Measurements from ENCODE around the gene LRRC32. TPM values are rescaled to one million over a fixed set of nuclear protein-coding genes. Genes with fewer than 3 reads are reported as not detected.

LRRC32 gene
- total RNA-seq, 2 experiments from 2014 or later: 11.2 to 12.3 TPM

DNA sequence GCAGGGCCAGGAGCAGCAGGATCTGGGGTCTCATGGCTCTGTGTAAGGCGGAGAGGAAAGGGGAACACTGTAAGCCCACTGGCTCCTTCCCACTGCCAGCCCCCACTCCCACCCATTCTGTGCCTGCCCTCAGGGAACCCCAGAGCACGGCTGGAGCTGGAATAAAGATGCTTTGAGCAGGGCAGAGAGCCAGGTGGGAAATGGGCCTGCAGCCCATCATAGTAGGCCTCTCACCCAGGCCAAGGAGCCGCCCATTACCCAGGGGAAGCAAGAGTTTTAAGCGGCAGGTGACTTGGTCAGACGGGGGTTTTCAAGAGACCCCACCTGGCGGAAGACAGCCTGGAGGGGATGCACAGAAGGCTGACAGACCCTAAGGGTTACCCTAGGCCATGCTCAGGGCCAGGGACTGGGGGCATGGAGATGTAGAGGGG, 4.6 kb downstream of the LRRC32 start:
- POLR2A ChIA-PET: no interaction called here
- Mint-ChIP-seq H3K9me3 (no peaks in the 10 kb centered on the region), H3K36me3 (peaks cover 1% of the 10 kb centered on the region), H3K27me3 (peaks cover 15% of the 10 kb centered on the region), H3K27ac (no peak overlapping the region), H3K4me3 (no peak overlapping the region), H3K4me1 (ENCODE audit: low read depth) (peaks cover 18% of the 10 kb centered on the region)
- no peak for DNase-seq
- CTCF ChIA-PET: no interaction called here
- intact Hi-C loops (cut with micrococcal nuclease): loop anchor here (1.0 kb wide), 1 partner anchor 38 kb away; no protein-coding TSS in a partner anchor

DNA sequence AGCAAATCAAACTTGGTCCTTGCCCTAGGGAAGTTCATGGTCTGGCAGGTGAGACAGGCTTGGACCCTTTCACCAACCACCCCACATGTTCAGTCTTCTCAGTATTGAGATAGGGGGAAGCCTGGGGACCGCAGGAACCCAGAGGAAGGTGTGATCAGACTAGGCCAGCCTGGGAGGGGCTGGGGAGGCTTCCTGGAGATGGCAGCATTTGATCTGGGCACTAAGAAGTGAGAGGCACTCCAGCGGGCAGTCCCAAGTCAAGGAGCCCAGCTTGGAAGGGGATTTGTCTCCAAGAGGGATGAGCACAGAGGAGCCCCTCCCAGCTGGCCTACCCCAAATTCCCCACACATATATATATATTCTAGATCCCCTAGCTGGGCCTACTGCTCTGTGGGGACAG, 5.4 kb downstream of the LRRC32 start:
- no peak for DNase-seq
- ChIA-PET CTCF (interaction anchor here (0.6 kb wide), 1 partner anchor 36 kb away, joined by 3 read pairs; no protein-coding TSS in a partner anchor), POLR2A (no interaction called here)
- intact Hi-C loops (cut with micrococcal nuclease): no loop called here
- Mint-ChIP-seq H3K27ac (peak overlapping the region; percentile 21), H3K4me3 (no peak overlapping the region), H3K9me3 (no peaks in the 10 kb centered on the region), H3K4me1 (ENCODE audit: low read depth) (peaks cover 17% of the 10 kb centered on the region), H3K27me3 (peaks cover 15% of the 10 kb centered on the region), H3K36me3 (peaks cover 1% of the 10 kb centered on the region)

DNA sequence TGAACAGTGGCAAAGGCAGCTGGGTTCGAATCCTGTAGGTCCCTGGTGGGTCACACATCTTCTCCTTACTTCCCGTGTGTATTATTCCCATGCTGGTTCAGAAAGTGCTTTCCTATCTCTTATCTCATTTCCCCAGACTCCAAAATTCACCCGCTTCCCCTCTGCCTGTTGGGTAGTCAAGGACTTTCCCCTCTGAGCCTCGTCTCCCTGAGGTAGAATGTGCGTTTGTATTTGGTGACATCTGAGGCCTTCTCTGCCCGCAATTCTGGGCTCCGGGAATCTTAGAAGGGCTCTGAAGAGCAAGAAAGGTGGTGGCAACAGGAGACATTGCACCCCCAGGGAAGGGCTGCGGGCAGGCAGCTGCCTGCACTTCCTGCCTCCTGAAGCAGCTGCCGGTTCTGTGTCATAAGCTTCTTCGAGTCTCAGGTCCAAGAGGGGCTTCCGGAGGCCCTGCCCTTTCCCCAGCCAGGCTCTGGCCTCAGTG, 5.9 kb downstream of the LRRC32 start:
- peak overlapping the region; percentile 21 for H3K27ac Mint-ChIP-seq
- intact Hi-C loops (cut with micrococcal nuclease): no loop called here
- ChIA-PET CTCF (interaction anchor here (0.6 kb wide), 1 partner anchor 36 kb away, joined by 3 read pairs; no protein-coding TSS in a partner anchor), POLR2A (no interaction called here)
- H3K4me1 Mint-ChIP-seq (ENCODE audit: low read depth): peaks cover 12% of the 10 kb centered on the region
- peaks cover 9% of the 10 kb centered on the region for H3K27me3 Mint-ChIP-seq
- peak; percentile 44 for DNase-seq
- no peaks in the 10 kb centered on the region for H3K9me3 Mint-ChIP-seq
- H3K36me3 Mint-ChIP-seq: peaks cover 1% of the 10 kb centered on the region
- H3K4me3 Mint-ChIP-seq: no peak overlapping the region

DNA sequence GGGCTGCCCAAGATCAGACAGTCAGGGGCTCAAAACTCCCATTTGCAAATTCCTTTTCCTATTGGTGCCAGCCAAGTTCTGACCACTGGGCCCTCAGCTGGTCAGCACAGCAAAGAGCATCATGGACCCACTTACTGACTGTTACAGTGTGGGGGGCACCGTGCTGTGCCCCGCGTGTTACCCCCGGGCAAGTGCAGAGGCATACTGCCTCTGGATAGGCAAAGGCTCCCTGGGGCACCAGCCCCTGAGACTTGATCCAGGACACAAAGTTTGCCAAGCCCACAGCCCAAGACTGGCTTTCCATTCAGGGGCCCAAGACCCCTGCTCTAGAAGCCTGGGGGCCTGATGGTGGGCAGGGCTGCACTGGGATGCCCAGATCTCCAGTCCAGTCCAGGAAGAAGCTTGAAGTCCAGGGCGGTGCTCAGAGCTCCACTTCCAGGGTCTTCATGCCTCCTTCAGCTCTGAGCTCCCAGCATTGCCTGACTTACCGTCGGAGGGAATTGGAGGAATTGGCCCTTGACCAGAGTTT, 6.6 kb downstream of the LRRC32 start:
- Mint-ChIP-seq H3K4me1 (ENCODE audit: low read depth) (peaks cover 12% of the 10 kb centered on the region), H3K27me3 (peaks cover 4% of the 10 kb centered on the region), H3K9me3 (no peaks in the 10 kb centered on the region), H3K36me3 (peaks cover 1% of the 10 kb centered on the region), H3K4me3 (no peak overlapping the region), H3K27ac (no peak overlapping the region)
- CTCF ChIA-PET: no interaction called here
- POLR2A ChIA-PET: no interaction called here
- DNase-seq: no peak
- intact Hi-C loops (cut with micrococcal nuclease): no loop called here

DNA sequence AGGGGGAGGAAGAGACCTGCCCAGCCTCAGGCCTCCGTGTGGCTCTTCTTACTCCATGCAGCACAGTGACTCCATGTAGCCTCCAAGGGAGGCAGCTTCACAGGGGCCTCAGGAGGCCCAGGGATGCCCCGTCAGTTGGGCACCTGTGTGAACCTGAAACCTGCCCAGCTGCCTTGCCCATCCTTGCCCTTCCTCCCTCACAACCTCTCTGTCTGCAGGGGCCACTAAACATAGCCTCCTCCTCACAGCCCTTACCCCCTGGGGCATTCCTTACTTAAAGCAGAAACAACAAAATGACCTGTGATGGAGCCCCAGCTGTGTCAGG, 7.1 kb downstream of the LRRC32 start:
- intact Hi-C loops (cut with micrococcal nuclease): no loop called here
- no peak for DNase-seq
- Mint-ChIP-seq H3K27ac (no peak overlapping the region), H3K9me3 (no peaks in the 10 kb centered on the region), H3K4me3 (no peak overlapping the region), H3K4me1 (ENCODE audit: low read depth) (peaks cover 12% of the 10 kb centered on the region), H3K36me3 (peaks cover 1% of the 10 kb centered on the region), H3K27me3 (peaks cover 1% of the 10 kb centered on the region)
- ChIA-PET CTCF (no interaction called here), POLR2A (no interaction called here)

DNA sequence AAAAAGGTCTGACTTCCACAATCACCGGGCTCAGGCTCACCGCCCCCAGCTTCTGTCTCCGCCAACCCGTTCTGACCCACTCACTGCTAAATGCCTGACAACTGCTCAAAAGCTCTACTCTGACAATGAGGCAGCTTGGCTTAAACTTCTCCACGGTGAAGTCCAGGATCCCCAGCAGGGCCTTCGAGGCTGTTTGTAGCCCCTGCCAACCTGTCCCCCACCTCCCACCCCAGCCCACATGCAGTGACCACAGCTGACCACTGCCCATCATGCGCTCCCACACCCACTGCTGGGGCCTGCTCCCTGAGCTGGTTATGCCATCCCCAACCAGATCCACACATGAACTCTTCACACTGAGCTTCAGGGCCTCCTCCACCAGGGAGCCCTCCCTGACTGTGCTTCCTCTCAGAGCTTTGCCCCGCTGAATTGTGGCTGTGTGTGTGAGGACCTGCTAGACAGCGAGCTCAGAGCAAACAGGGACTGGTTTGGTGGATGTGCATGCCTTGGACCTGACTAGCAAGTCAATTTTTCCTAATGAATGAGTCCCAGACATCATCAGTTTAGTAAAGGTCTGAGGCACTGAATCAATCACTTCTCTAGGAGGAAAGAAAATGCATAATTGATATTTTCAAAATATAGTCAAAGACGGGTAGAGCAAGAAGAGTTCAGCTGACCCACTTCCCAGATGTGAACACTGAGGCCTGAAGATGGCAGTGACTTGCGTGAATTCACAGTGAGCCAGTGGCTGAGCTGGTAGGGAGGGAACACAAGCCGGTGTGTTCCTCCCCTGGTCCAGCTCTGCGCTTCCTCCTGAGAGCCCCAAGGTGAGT, 7.7 kb downstream of the LRRC32 start:
- no peak overlapping the region for H3K4me3 Mint-ChIP-seq
- H3K36me3 Mint-ChIP-seq: peaks cover 1% of the 10 kb centered on the region
- intact Hi-C loops (cut with micrococcal nuclease): no loop called here
- no peak for DNase-seq
- H3K9me3 Mint-ChIP-seq: no peaks in the 10 kb centered on the region
- H3K27me3 Mint-ChIP-seq: no peaks in the 10 kb centered on the region
- ChIA-PET CTCF (no interaction called here), POLR2A (no interaction called here)
- peaks cover 12% of the 10 kb centered on the region for H3K4me1 Mint-ChIP-seq (ENCODE audit: low read depth)
- H3K27ac Mint-ChIP-seq: no peak overlapping the region

DNA sequence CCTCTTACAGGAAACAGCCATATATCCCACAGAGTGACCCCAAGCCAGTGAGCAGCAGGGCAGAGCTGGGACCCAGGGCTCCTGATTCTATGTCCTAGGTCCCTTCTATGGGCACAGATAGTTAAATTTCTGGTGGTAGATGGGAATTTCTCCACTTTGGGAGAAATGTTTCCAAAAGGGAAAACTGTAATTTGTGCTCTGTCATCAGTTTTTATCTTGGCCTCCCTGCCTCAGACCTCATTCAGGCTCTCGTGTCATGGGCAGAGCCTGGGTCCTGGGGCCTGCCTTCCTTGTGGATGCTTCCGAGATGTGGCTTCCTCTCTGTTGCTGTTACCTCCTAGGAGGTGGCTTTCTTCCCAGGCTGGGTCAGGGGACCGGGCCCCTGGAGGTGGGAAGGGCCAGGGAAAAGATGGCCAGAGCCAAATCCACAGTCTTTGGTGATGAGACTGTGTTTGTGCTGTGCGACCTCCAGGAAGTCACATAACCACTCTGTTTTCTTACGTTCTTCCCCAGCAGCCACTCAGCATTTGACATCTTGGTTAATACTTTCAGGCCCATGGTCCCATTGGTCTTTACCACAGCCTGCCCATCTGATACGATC, 8.6 kb downstream of the LRRC32 start:
- no peak overlapping the region for H3K27ac Mint-ChIP-seq
- POLR2A ChIA-PET: no interaction called here
- peaks cover 1% of the 10 kb centered on the region for H3K36me3 Mint-ChIP-seq
- no peak overlapping the region for H3K4me3 Mint-ChIP-seq
- H3K9me3 Mint-ChIP-seq: no peaks in the 10 kb centered on the region
- intact Hi-C loops (cut with micrococcal nuclease): no loop called here
- DNase-seq: no peak
- no peaks in the 10 kb centered on the region for H3K27me3 Mint-ChIP-seq
- CTCF ChIA-PET: no interaction called here
- peaks cover 12% of the 10 kb centered on the region for H3K4me1 Mint-ChIP-seq (ENCODE audit: low read depth)

DNA sequence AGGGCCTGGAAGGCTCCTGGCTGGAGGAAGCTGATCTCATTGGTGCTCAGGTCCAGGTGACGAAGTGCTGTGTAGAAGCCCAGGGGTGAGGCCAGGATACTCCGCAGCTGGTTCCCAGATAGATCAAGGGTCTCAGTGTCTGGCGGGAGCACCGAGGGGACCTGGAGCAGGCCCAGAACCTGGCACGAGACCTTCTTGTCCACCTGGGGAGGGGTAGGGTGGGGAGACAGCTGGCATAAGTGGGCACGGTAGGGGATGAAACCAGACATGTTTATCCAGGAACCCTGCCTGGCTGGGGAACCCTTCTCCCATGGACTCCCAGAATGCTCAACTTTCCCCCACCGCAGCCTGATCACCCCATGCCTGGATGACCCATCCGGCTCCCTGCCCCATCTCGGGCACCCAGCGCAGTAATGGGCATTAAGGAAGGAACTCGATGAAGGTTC, 9.2 kb downstream of the LRRC32 start:
- no peaks in the 10 kb centered on the region for H3K9me3 Mint-ChIP-seq
- ChIA-PET POLR2A (no interaction called here), CTCF (no interaction called here)
- no peak overlapping the region for H3K4me3 Mint-ChIP-seq
- peaks cover 12% of the 10 kb centered on the region for H3K4me1 Mint-ChIP-seq (ENCODE audit: low read depth)
- H3K27ac Mint-ChIP-seq: no peak overlapping the region
- intact Hi-C loops (cut with micrococcal nuclease): no loop called here
- no peaks in the 10 kb centered on the region for H3K27me3 Mint-ChIP-seq
- DNase-seq: no peak
- H3K36me3 Mint-ChIP-seq: peaks cover 1% of the 10 kb centered on the region

DNA sequence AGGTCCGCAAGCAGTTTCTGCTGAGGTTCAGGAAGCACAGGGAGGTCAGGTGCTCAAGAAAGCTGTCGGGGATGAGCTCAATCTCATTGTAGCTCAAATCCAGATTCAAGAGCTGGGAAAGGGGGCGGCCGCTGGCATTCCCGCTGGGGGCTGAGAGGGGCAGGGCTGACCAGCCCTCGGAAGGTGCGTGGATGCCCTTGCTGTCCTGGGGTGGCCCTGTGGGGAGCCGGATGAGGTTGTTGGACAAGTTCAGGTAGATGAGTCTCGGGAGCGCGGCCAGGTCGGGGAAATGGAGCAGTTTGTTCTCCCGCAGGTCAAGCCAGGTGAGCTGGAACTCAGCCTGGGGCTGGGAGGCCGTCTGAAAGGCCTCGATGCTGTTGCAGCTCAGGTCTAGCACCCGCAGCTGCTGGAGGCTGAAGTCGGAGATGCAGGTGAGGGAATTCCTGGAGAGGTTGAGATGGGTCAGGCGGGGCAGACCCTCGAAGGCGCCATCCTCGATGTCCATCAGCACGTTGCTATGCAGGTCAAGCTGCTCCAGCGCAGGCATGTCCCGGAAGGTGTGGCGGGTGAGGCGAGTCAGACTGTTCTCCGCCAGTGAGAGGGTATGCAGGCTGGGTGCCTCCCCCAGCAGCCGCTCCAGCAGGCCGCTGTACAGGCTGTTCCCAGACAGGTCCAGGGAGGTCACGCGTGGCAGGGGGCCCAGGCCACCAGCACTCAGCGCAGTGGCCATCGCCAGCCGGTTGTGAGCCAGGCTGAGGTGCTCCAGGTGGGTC, 9.8 kb downstream of the LRRC32 start:
- Mint-ChIP-seq H3K4me3 (no peak overlapping the region), H3K4me1 (ENCODE audit: low read depth) (peaks cover 12% of the 10 kb centered on the region), H3K27ac (no peak overlapping the region), H3K36me3 (peaks cover 1% of the 10 kb centered on the region), H3K27me3 (no peaks in the 10 kb centered on the region), H3K9me3 (no peaks in the 10 kb centered on the region)
- intact Hi-C loops (cut with micrococcal nuclease): no loop called here
- DNase-seq: no peak
- POLR2A ChIA-PET: no interaction called here
- CTCF ChIA-PET: no interaction called here

DNA sequence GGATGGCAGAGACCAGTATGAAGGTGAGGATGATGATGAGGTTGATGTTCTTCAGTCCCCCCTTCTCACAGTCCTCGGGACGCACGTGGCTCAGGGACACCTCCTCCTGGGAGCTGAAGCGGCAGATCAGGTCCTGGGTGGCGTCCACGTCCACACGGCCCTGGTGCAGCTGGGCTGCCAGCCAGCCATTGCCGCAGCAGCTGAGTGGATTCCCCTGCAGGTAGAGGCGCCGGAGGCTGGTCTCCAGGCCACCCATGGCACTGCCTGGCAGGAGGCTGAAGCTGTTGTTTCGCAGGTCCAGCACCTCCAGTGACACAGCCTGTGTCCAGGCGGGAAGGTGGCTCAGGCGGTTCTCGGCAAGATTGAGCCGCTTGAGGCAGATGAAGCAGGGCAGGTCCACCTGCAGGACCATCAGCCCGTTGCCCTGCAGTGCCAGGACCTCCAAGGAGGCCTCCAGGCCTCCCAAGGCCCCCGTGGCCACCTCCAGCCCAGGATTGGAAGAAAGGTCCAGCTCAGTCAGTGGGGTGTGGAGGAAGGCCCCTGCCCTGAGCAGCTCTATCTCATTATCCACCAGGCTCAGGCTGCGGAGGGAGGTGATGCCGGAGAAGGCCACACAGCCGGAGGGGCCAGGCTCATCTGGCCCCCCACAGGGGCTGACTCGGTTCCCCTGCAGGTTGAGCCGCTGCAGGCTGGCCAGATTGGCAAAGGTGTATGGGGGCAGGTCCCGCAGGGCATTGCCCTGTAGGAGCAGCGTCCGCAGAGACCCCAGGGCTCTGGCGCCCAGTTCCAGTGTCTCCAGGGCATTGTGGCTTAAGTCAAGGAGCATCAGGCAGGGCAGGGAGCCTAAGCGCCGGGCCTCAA, 10.6 kb downstream of the LRRC32 start:
- ChIA-PET CTCF (no interaction called here), POLR2A (no interaction called here)
- no peaks in the 10 kb centered on the region for H3K27me3 Mint-ChIP-seq
- no peak overlapping the region for H3K4me3 Mint-ChIP-seq
- peaks cover 1% of the 10 kb centered on the region for H3K36me3 Mint-ChIP-seq
- intact Hi-C loops (cut with micrococcal nuclease): no loop called here
- peaks cover 6% of the 10 kb centered on the region for H3K4me1 Mint-ChIP-seq (ENCODE audit: low read depth)
- H3K9me3 Mint-ChIP-seq: no peaks in the 10 kb centered on the region
- no peak overlapping the region for H3K27ac Mint-ChIP-seq
- DNase-seq: no peak

DNA sequence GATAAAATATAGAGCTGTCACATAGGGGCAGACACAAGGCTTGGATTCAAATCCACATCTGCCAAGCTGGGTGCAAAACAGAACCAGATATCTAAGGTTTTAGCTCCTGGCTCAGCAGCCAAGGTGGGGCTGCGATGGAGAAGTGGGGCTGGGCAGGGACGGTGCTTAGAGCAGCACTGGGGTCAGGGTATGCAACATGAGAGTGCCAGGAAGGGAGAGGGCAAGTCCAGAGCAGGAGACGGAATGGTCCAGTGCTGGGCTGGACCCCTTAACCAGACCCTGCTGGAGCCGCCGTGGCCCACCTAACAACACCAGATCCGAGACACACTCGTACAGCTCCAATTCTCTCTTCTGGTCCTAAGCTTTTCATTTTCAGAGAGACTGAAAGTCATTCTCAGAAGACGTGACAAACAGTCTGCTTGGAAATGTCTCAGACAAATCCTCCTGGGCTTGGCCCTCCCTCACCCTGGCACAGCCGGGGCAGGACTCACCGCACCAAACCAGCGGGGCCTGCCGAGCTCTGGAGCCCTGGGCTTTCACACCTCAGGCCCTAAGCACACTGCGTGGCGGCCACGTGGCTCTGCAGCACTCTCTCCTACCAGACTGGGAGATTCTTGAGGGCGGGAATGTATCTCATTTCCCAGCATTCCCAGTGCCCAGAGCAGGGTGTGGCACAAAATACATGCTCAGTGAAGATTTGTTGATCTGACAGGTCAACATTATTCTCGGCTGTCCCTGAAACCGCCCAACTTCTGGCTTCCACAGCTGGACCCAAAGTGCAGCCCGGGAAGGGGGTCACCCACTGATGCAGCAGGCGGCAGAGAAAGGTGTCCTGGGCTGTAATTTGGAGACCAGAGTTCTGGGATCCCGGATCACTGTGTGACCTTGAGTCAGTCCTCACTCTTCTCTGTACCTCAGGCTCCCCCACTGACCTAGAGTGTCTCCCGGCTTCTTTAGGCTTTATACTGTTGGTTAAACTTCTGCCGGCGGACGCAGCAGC, 11.6 kb downstream of the LRRC32 start:
- intact Hi-C loops (cut with micrococcal nuclease): no loop called here
- no peak for DNase-seq
- H3K27ac Mint-ChIP-seq: no peak overlapping the region
- H3K9me3 Mint-ChIP-seq: no peaks in the 10 kb centered on the region
- H3K27me3 Mint-ChIP-seq: peaks cover under 1% of the 10 kb centered on the region
- H3K4me3 Mint-ChIP-seq: no peak overlapping the region
- CTCF ChIA-PET: interaction anchor here (0.9 kb wide), 1 partner anchor 47 kb away, joined by 3 read pairs; no protein-coding TSS in a partner anchor
- no peaks in the 10 kb centered on the region for H3K4me1 Mint-ChIP-seq (ENCODE audit: low read depth)
- POLR2A ChIA-PET: no interaction called here
- no peaks in the 10 kb centered on the region for H3K36me3 Mint-ChIP-seq

All from activated CD4-positive, alpha-beta memory T cell treated with anti-CD3 and anti-CD28 coated beads for 36 hours (primary cell).